Anterior cingulate cortex (tissue), 58 donors: ENCODE data around the gene ZNHIT2.

Experiments used
- DNase-seq, 58 donors: peaks; one replicate each; lab custom pipeline; 2025; lab: John Stamatoyannopoulos, UW

ZNHIT2 gene

DNA sequence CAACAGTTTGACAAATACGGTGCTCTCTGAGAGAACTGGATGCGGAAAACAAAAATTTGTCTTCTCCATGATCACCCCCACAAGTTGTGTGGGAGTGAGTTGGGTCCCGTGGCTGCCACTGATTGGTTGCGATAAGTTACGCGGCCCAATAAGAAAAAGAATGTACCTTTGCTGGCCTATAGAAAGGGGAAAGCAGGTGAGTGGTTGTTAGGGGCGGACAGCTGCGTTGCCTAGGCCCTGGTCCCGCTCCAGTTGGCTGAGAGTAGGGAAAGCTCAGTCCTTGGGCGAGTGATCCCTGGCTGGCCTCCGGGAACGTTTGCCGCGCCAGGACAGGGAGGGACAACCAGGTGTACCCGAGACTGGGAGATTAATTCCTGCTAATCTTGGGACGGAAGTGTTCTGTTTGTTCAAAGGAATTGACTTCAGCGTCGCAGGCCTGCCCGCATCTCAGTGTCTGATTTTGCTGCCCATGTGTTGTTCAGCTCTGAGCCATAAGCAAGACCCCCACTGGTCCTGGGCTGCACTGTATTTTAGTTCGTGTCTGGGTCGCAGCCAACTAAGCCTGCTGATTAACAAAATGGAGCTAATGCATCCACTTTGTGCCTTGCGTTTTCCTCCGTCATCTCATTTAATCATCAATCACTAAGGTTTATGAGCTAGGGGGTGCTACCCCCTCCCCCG is 17.6 kb upstream of the ZNHIT2 start:
- peak in 57 of 58 donors; percentile 54 to 93 (median 84) for DNase-seq

DNA sequence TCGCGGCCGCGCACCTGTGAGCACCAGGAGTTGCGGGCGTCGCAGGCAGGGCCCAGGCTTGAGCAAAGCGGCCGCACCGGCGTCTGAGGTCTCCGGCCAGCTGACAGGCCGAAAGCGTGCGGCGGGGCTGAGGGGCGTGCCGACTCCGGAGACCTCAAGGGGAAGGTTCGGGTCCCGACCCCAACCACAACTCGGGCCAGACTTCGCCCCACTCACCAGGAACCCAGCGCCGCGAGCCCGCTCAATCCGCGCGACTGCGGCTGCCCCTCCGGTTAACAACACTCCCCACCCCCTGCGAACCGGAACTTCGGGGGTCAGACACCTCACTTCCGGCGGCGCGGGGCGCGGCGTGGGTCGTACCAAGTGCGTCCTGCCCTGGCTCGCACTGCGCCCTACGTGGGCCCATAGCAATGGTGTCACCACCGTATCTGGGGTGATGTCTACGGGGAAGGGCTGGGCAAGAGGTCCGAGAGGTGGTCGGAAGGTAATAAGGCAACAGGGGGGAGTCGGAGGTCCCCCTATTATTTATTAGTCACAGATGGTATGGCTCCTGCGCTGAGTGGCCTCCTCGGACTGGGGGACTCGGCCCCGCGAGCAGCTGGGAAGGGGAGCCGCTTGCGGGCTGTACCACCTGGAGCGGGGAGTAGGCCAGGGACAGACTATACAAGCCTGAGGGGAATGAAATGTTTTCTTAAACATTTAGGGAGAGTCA is 16.9 kb upstream of the ZNHIT2 start, which contains the start of gene SYVN1:
Gene SYVN1 (minus strand): TSS at position 280 of the 712 bp plus-strand sequence. CDS start 918 bp downstream, outside the sequence.
- peak; percentile 71 to 95 (median 87) for DNase-seq

GRCh38 chr11:65133724-65134123 is 16.2 kb upstream of the ZNHIT2 start:
- peak in 1 of 58 donors; percentile 17 for DNase-seq

GRCh38 chr11:65132988-65133700 is 15.6 kb upstream of the ZNHIT2 start:
- DNase-seq, result no peak

DNA sequence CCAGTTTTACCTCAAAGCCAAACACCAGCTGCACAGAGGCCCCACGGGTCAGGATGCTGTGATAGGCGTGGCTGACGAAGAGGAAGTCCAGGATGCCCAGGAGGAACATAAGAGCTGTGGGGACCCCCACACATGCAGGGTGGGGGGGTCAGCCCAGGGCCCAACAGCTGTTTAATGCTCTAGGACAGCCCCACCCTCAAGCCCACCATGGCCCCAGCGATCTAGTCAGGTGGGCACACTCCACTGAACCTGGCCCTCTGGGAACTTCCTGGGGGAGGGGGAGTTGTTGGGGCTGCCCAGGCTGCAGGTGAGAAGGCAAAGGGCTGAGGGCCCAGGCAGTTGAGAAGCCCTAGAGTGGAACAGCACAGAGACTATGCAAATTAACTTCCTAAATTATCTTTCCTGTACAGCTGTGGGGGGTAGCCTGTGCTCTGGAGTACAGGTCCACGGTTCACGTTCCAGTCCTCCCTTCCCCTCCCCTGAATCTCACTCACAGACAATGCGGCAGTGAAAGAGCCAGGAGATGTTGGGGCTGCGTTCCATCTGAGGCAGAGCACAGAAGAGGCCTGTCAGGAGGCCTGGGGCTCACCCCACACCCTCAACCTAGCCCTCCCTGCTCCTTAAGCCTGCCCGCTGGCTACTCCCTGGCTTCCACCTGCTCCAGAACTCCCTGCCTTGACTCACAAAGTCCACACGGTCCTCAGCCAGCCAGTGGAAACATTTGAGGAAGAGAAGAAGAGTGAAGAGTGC is 14.9 kb upstream of the ZNHIT2 start:
- no peak for DNase-seq

- DNase-seq, result no peak
Observed at GRCh38 chr11:65131895-65132237, 14.4 kb upstream of the ZNHIT2 start.

- DNase-seq, result no peak
Observed at GRCh38 chr11:65131417-65131776, 13.9 kb upstream of the ZNHIT2 start.

DNA sequence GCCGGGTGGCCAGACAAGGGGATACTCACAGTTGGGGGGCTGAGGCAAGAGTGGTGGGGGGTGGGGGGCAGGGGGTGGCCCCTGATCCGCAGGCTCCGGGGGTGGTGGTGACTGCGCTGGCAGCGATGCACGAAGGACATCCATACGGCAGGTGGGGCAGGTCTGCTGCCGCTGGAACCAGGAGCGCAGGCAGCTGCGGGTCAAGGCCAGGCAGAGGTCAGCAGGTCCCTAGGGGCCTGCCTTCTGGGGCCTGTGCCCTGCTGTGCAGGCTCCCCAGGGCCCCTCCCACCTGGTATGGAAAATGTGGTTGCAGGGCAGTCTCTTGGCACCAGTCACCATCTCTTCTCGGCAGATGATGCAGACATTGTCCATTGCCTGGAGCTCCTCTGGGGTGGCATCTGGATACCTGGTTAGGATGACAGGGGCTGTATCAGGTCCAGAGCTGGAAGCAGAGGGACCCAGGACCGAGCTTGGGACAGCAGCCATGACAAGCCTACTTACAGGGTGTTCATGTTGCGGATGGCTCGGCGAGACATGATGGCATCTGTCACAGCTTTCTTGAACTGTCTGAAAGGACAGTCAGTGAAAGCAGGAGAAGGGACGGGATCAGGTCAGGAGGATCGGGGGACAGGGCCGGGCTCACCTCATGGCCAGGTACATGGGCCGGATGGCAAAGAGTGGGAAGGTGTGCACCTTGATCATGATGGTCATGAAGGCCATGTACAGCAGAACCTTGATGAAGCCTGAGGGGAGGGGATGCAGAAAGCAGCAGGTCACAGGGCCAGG is 13.3 kb upstream of the ZNHIT2 start:
- no peak for DNase-seq

GRCh38 chr11:65129649-65130441 is 12.3 kb upstream of the ZNHIT2 start:
- DNase-seq, result no peak

GRCh38 chr11:65128182-65129145 is 11.0 kb upstream of the ZNHIT2 start:
- no peak for DNase-seq

- DNase-seq, result no peak
Observed at GRCh38 chr11:65127473-65128181, 10.1 kb upstream of the ZNHIT2 start.

- DNase-seq, result no peak
Observed at GRCh38 chr11:65126624-65127274, 9.2 kb upstream of the ZNHIT2 start.

GRCh38 chr11:65125197-65126056 is 7.9 kb upstream of the ZNHIT2 start:
- DNase-seq, result no peak

DNA sequence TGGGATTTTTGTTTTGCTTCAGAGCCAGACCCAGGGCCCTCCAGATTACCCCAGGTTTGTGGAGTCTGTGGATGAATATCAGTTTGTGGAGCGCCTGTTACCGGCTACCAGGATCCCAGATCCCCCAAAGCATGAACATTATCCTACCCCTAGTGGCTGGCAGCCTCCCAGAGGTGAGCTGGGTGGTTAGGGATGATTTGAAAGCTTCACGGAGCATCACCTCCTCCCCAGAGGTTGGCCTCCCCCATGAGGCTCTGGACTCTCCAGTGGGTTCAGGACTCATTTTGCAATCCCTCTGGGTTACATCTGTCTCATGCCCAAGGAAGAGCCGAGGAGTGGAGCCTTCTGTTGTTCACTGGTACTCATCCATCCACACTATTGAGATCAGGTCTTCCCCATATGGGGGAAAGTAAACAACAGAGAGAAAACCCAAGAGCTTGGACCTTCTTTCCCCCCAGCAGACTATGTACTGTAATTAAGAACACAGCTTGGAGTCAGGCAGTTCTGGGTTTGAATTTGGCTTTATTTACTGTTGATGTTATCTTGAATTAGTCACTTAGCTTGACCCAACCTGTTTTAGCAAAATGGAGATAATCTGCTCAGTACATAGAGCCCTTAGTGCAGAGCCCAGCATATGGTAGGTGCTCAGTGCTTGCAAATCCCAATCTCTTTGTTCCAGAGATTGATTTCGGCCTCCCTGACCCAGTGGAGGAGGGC is 7.1 kb upstream of the ZNHIT2 start:
- DNase-seq, result no peak
